ENCODE data around the gene ANKRD27. TPM values are rescaled to one million over a fixed set of nuclear protein-coding genes. Genes with fewer than 3 reads are reported as not detected.

Gene ANKRD27
- total and polyA plus RNA-seq, 10 of the 15 experiments (the other 5 are each of a cell fraction or from before 2014, with no cell fraction given): 2.8 to 49.9 (median 28.5) TPM

DNA sequence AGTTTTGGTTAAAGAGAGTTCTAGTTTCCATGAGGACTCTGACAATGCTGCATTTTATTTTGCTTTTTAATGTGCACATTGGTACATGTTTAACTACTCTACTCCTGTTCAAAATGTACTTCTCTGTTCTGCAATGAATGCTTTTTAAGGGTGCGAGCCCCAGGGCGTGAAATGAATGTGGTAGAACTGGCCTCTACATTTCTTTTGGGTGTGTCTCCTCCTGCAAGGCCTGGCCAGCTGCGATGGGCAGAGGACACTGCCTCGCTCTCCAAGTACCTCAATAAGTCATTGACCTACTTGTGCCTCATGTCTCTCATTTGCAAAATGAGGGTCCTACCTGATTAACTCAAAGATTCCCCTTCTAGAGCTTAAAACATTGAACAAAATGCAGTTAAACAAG is 7.3 kb upstream of the ANKRD27 start (continued):
- TF ChIP-seq SUPT20H (IDR thresholded peaks at IDR 0.05; ENCODE audit: borderline replicate concordance, control insufficient read depth, low read depth, low read length) (no peak), CREM (IDR thresholded peaks at IDR 0.05; ENCODE audit: low read depth) (no peak), CREB1 (IDR thresholded peaks at IDR 0.05; ENCODE audit: low read depth) (no peak), CHD1 (IDR thresholded peaks at IDR 0.05; ENCODE audit: low read depth, low read length) (no peak), RELA (IDR thresholded peaks at IDR 0.05; ENCODE audit: borderline replicate concordance, partially characterized antibody) (no peak)
- TF ChIP-seq, protein P1, sequence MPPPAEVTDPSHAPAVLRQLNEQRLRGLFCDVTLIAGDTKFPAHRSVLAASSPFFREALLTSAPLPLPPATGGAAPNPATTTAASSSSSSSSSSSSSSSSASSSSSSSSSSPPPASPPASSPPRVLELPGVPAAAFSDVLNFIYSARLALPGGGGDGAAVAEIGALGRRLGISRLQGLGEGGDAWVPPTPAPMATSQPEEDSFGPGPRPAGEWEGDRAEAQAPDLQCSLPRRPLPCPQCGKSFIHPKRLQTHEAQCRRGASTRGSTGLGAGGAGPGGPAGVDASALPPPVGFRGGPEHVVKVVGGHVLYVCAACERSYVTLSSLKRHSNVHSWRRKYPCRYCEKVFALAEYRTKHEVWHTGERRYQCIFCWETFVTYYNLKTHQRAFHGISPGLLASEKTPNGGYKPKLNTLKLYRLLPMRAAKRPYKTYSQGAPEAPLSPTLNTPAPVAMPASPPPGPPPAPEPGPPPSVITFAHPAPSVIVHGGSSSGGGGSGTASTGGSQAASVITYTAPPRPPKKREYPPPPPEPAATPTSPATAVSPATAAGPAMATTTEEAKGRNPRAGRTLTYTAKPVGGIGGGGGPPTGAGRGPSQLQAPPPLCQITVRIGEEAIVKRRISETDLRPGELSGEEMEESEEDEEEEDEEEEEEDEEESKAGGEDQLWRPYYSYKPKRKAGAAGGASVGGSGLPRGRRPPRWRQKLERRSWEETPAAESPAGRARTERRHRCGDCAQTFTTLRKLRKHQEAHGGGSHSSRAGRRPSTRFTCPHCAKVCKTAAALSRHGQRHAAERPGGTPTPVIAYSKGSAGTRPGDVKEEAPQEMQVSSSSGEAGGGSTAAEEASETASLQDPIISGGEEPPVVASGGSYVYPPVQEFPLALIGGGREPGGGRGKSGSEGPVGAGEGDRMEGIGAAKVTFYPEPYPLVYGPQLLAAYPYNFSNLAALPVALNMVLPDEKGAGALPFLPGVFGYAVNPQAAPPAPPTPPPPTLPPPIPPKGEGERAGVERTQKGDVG (CRISPR knock-in tag; IDR thresholded peaks at IDR 0.05): no peak

DNA sequence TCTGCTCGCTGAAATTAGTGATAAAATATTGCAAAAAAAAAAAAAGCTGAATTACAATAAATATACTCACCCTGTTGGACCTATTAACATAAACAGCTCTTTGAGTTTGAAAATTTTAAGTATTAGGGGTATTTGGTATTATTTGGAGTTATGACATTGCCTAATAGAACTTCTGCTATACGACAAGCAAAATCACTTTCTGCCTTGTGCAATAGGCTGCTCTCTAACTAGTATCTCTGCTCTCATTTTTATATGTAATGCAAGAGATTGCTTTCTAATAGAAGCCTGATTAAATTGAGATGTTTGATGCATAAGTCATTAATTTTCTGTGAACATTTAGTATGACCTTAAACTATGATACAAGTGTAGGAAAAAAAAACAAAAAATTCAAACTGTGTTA is 6.0 kb upstream of the ANKRD27 start:
- CTCF ChIA-PET: no interaction called here
- intact Hi-C loops (cut with micrococcal nuclease; ENCODE audit: unreplicated experiment): no loop called here

More for the DNA sequence above, 6.0 kb upstream of the ANKRD27 start:
- Histone ChIP-seq H3K9ac (ENCODE audit: control insufficient read depth, insufficient read depth, low read length) (no peak overlapping the region), H3K4me2 (ENCODE audit: control insufficient read depth, insufficient read depth) (no peak overlapping the region), H3K4me3 (no peak overlapping the region), H4K20me1 (ENCODE audit: control insufficient read depth, insufficient read depth) (no peaks in the 10 kb centered on the region), H3K9me3 (replicated peaks; ENCODE audit: control insufficient read depth, insufficient read depth, low read length) (no peaks in the 10 kb centered on the region; the same call in 2 of the 3 replicates), H3K27ac (ENCODE audit: control insufficient read depth, insufficient read depth) (no peak overlapping the region), H3K27me3 (replicated peaks in 1 of 2; ENCODE audit: control insufficient read depth in 2 of 2, insufficient read depth in 2 of 2, low read length in 1 of 2) (peaks cover 2 to 7% of the 10 kb centered on the region in 2 experiments; a peak in 3 of 4 replicates), H3K4me1 (ENCODE audit: control insufficient read depth, insufficient read depth, low read length) (peaks cover 2% of the 10 kb centered on the region; the same call in 1 of the 2 replicates), H2AFZ (ENCODE audit: control insufficient read depth, low read depth, low read length) (no peak overlapping the region), H3K36me3 (ENCODE audit: control insufficient read depth in 2 of 2, insufficient read depth in 2 of 2, low read length in 1 of 2) (no peaks in the 10 kb centered on the region), H3K79me2 (ENCODE audit: control insufficient read depth, insufficient read depth, low read length) (no peaks in the 10 kb centered on the region)
- no TSS peak for BruUV-seq (replicated peaks)
- no peak for DNase-seq (ENCODE audit: low read depth, low spot score)
- no peak for ATAC-seq
- in situ Hi-C loops (cut with MboI): no loop called here
- ChIA-PET RAD21 (ENCODE audit: unreplicated experiment) (interaction anchor here (0.7 kb wide), 1 partner anchor 1592 kb away, joined by 3 read pairs; no protein-coding TSS in a partner anchor), SMC1A (ENCODE audit: uncharacterized antibody, unreplicated experiment) (interaction anchor here (1.2 kb wide), 1 partner anchor 16 kb away, joined by 3 read pairs; no protein-coding TSS in a partner anchor), POLR2A (interaction anchor here (1.0 kb wide), 1 partner anchor 12 kb away, joined by 6 read pairs; no protein-coding TSS in a partner anchor)
- 3% methylated on average over 2 of the region's 2 CpGs for WGBS (ENCODE audit: insufficient coverage, insufficient replicate concordance, low lambda C conversion rate, missing lambda C conversion rate)
- TF ChIP-seq NFIC (IDR thresholded peaks at IDR 0.05; ENCODE audit: low read depth, low read length) (no peak), ZNF274 (IDR thresholded peaks at IDR 0.05; ENCODE audit: insufficient read depth, insufficient read length) (no peak)
- TF ChIP-seq, protein P2, sequence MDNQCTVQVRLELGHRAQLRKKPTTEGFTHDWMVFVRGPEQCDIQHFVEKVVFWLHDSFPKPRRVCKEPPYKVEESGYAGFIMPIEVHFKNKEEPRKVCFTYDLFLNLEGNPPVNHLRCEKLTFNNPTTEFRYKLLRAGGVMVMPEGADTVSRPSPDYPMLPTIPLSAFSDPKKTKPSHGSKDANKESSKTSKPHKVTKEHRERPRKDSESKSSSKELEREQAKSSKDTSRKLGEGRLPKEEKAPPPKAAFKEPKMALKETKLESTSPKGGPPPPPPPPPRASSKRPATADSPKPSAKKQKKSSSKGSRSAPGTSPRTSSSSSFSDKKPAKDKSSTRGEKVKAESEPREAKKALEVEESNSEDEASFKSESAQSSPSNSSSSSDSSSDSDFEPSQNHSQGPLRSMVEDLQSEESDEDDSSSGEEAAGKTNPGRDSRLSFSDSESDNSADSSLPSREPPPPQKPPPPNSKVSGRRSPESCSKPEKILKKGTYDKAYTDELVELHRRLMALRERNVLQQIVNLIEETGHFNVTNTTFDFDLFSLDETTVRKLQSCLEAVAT (IDR thresholded peaks at IDR 0.05): no peak
- no peak for FAIRE-seq

All from GM12878 (cell line).